Neural progenitor cell (in vitro differentiated cells): Measurements from ENCODE around the gene PLXNA4. TPM values are rescaled to one million over a fixed set of nuclear protein-coding genes. Genes with fewer than 3 reads are reported as not detected.

Source experiments
- DNase-seq: peaks from one replicate; pipeline ENCODE4 v3.0.0-alpha.2; 2016; ENCODE audit warnings: low spot score
- H2AFZ ChIP-seq: fragments of 200-600 bp; sonication (generic); replicated peaks from 2 replicates; pipeline ENCODE4 v1.6.1; 2016; ENCODE audit warnings: antibody characterized with exemption
- H3F3A ChIP-seq: fragments of 200-600 bp; sonication (generic); 2 replicates; pipeline ENCODE4 v1.6.1; 2016; ENCODE audit warnings: antibody characterized with exemption, low read depth
- H3K27ac ChIP-seq: fragments of 200-600 bp; sonication (generic); 2 replicates; pipeline ENCODE4 v1.5.1; 2016; ENCODE audit warnings: mild to moderate bottlenecking
- H3K27me3 ChIP-seq: fragments of 200-600 bp; sonication (generic); 2 replicates; pipeline ENCODE4 v1.6.1; 2016; ENCODE audit warnings: mild to moderate bottlenecking, moderate library complexity
- H3K36me3 ChIP-seq: fragments of 200-600 bp; sonication (generic); 2 replicates; pipeline ENCODE4 v1.5.1; 2016
- H3K4me1 ChIP-seq: fragments of 200-600 bp; sonication (generic); 2 replicates; pipeline ENCODE4 v1.6.1; 2016; ENCODE audit warnings: mixed run types
- H3K4me2 ChIP-seq: fragments of 200-600 bp; sonication (generic); 2 replicates; pipeline ENCODE4 v1.6.1; 2016
- H3K4me3 ChIP-seq: fragments of 200-600 bp; sonication (generic); 2 replicates; pipeline ENCODE4 v1.5.1; 2016
- H3K79me2 ChIP-seq: fragments of 200-600 bp; sonication (generic); 2 replicates; pipeline ENCODE4 v1.6.1; 2016; ENCODE audit warnings: low read depth
- H3K9ac ChIP-seq: fragments of 200-600 bp; sonication (generic); 2 replicates; pipeline ENCODE4 v1.6.1; 2016
- H3K9me3 ChIP-seq: fragments of 200-600 bp; sonication (generic); 2 replicates; pipeline ENCODE4 v1.5.1; 2016; ENCODE audit warnings: low read depth
- H4K20me1 ChIP-seq: fragments of 200-600 bp; sonication (generic); 2 replicates; pipeline ENCODE4 v1.6.1; 2016; ENCODE audit warnings: low read depth
- H3K27ac Mint-ChIP-seq: 3 replicates; pipeline ENCODE4 v1.8.0; 2021; ENCODE audit warnings: mixed read lengths
- H3K27me3 Mint-ChIP-seq: 2 replicates; pipeline ENCODE4 v1.8.0; 2022; ENCODE audit warnings: low read depth, mild to moderate bottlenecking, inconsistent platforms, moderate library complexity, mixed read lengths; ENCODE audit not compliant: insufficient read depth
- H3K36me3 Mint-ChIP-seq: 3 replicates; pipeline ENCODE4 v1.8.0; 2021; ENCODE audit warnings: mixed read lengths
- H3K4me1 Mint-ChIP-seq: 3 replicates; pipeline ENCODE4 v1.8.0; 2021; ENCODE audit warnings: mixed read lengths
- H3K4me3 Mint-ChIP-seq: 3 replicates; pipeline ENCODE4 v1.8.0; 2021; ENCODE audit warnings: mild to moderate bottlenecking, moderate library complexity, mixed read lengths
- H3K9me3 Mint-ChIP-seq: 3 replicates; pipeline ENCODE4 v1.8.0; 2020; ENCODE audit warnings: mixed read lengths
- CTCF ChIP-seq: fragments of 200-600 bp; sonication (generic); IDR thresholded peaks from 2 replicates; pipeline ENCODE4 v1.5.1; 2017; ENCODE audit warnings: antibody characterized with exemption, mild to moderate bottlenecking
- EZH2 ChIP-seq: fragments of 200-600 bp; sonication (generic); IDR thresholded peaks from 2 replicates; pipeline ENCODE4 v1.6.1; 2017; ENCODE audit warnings: antibody characterized with exemption, mild to moderate bottlenecking, moderate library complexity
- EZH2phosphoT487 ChIP-seq: fragments of 200-600 bp; sonication (generic); IDR thresholded peaks from 2 replicates; pipeline ENCODE4 v1.6.1; 2017; ENCODE audit warnings: antibody characterized with exemption
- total RNA-seq: library from RNA; depleted of rRNA; stranded (reverse); fragments of >200 nt; gene quantifications from 2 replicates; pipeline ENCODE4 v1.2.3, GENCODE V29; 2015; ENCODE audit warnings: low replicate concordance

Gene PLXNA4
- total RNA-seq, 1 donor from 2014 or later, result 0.49 TPM

- peaks cover 9% of the 10 kb centered on the region for H3K4me1 Mint-ChIP-seq
- no peaks in the 10 kb centered on the region for H4K20me1 ChIP-seq
- peaks cover 15% of the 10 kb centered on the region for H3K27me3 Mint-ChIP-seq
- H3K27ac Mint-ChIP-seq, result no peak overlapping the region
- H3K27ac ChIP-seq, result no peak overlapping the region
- H3K27me3 ChIP-seq, result peaks cover 3% of the 10 kb centered on the region
- H3K36me3 ChIP-seq, result no peaks in the 10 kb centered on the region
- H3K9ac ChIP-seq, result no peak overlapping the region
- no peak for TF ChIP-seq EZH2phosphoT487
- no peak for TF ChIP-seq CTCF
- no peak for TF ChIP-seq EZH2
- H3K36me3 Mint-ChIP-seq, result no peaks in the 10 kb centered on the region
- peaks cover 25% of the 10 kb centered on the region for H3K4me1 ChIP-seq
- H3K9me3 Mint-ChIP-seq, result peaks cover 22% of the 10 kb centered on the region
- H3K4me2 ChIP-seq, result no peak overlapping the region
- H3K9me3 ChIP-seq, result no peaks in the 10 kb centered on the region
- no peak overlapping the region for H2AFZ ChIP-seq
- H3K79me2 ChIP-seq, result no peaks in the 10 kb centered on the region
- no peak overlapping the region for H3K4me3 ChIP-seq
- peaks cover 20% of the 10 kb centered on the region for H3F3A ChIP-seq
- no peak for DNase-seq
- H3K4me3 Mint-ChIP-seq, result no peak overlapping the region
Measured at GRCh38 chr7:132551886-132552285, 24.4 kb downstream of the PLXNA4 start.

- H3K27ac ChIP-seq, result no peak overlapping the region
- no peaks in the 10 kb centered on the region for H3K27me3 ChIP-seq
- H3F3A ChIP-seq, result peaks cover 25% of the 10 kb centered on the region
- H3K9ac ChIP-seq, result no peak overlapping the region
- no peak for TF ChIP-seq EZH2phosphoT487
- no peaks in the 10 kb centered on the region for H3K36me3 ChIP-seq
- no peak overlapping the region for H3K4me3 ChIP-seq
- Mint-ChIP-seq H3K4me3 (no peak overlapping the region), H3K4me1 (peaks cover 9% of the 10 kb centered on the region), H3K27ac (no peak overlapping the region), H3K36me3 (no peaks in the 10 kb centered on the region), H3K27me3 (peaks cover 15% of the 10 kb centered on the region), H3K9me3 (peaks cover 22% of the 10 kb centered on the region)
- DNase-seq, result no peak
- H2AFZ ChIP-seq, result no peak overlapping the region
- H3K79me2 ChIP-seq, result no peaks in the 10 kb centered on the region
- H4K20me1 ChIP-seq, result no peaks in the 10 kb centered on the region
- no peaks in the 10 kb centered on the region for H3K9me3 ChIP-seq
- H3K4me2 ChIP-seq, result no peak overlapping the region
- peaks cover 30% of the 10 kb centered on the region for H3K4me1 ChIP-seq
Measured at GRCh38 chr7:132551439-132551838, 24.8 kb downstream of the PLXNA4 start.

GRCh38 chr7:132548489-132549078 lies 27.7 kb downstream of the PLXNA4 start:
- Histone ChIP-seq H2AFZ (no peak overlapping the region), H3K9ac (no peak overlapping the region), H3K9me3 (no peaks in the 10 kb centered on the region), H3K4me3 (no peak overlapping the region), H3K27ac (peak overlapping the region; percentile 89), H4K20me1 (no peaks in the 10 kb centered on the region), H3K4me2 (peak overlapping the region; percentile 46), H3K4me1 (peaks cover 58% of the 10 kb centered on the region), H3F3A (peaks cover 53% of the 10 kb centered on the region), H3K36me3 (no peaks in the 10 kb centered on the region), H3K27me3 (peaks cover 7% of the 10 kb centered on the region), H3K79me2 (no peaks in the 10 kb centered on the region)
- H3K36me3 Mint-ChIP-seq, result no peaks in the 10 kb centered on the region
- TF ChIP-seq CTCF (no peak), EZH2phosphoT487 (no peak), EZH2 (no peak)
- H3K4me1 Mint-ChIP-seq, result peaks cover 19% of the 10 kb centered on the region
- H3K27me3 Mint-ChIP-seq, result peaks cover 15% of the 10 kb centered on the region
- peaks cover 22% of the 10 kb centered on the region for H3K9me3 Mint-ChIP-seq
- no peak overlapping the region for H3K4me3 Mint-ChIP-seq
- H3K27ac Mint-ChIP-seq, result no peak overlapping the region
- no peak for DNase-seq

- peak; percentile 67 for DNase-seq
- H3K36me3 Mint-ChIP-seq, result no peaks in the 10 kb centered on the region
- no peaks in the 10 kb centered on the region for H3K79me2 ChIP-seq
Measured at GRCh38 chr7:132547821-132548220, 28.4 kb downstream of the PLXNA4 start.

More at GRCh38 chr7:132547821-132548220, 28.4 kb downstream of the PLXNA4 start:
- Mint-ChIP-seq H3K4me3 (no peak overlapping the region), H3K4me1 (peaks cover 19% of the 10 kb centered on the region), H3K27ac (no peak overlapping the region), H3K27me3 (peaks cover 13% of the 10 kb centered on the region), H3K9me3 (peaks cover 22% of the 10 kb centered on the region)
- H3K27ac ChIP-seq, result peak overlapping the region; percentile 89
- no peaks in the 10 kb centered on the region for H4K20me1 ChIP-seq
- H3K27me3 ChIP-seq, result peaks cover 13% of the 10 kb centered on the region
- H3F3A ChIP-seq, result peaks cover 55% of the 10 kb centered on the region
- H3K9ac ChIP-seq, result no peak overlapping the region
- H3K4me2 ChIP-seq, result peak overlapping the region; percentile 46
- H3K36me3 ChIP-seq, result no peaks in the 10 kb centered on the region
- H3K4me3 ChIP-seq, result no peak overlapping the region
- peaks cover 62% of the 10 kb centered on the region for H3K4me1 ChIP-seq
- TF ChIP-seq EZH2 (no peak), CTCF (no peak), EZH2phosphoT487 (no peak)
- peak overlapping the region; percentile 12 for H2AFZ ChIP-seq
- H3K9me3 ChIP-seq, result no peaks in the 10 kb centered on the region
